GM18526 (cell line): ENCODE results near the gene RYR2.

Experiments used
- POLR2A ChIP-seq: IDR thresholded peaks from 3 replicates; pipeline ENCODE4 v1.6.1; 2011; ENCODE audit not compliant: insufficient read length; ENCODE audit errors: extremely low read depth

The RYR2 gene

GRCh38 chr1:237583756-237584155, 541.8 kb downstream of the RYR2 start:
- TF ChIP-seq POLR2A = no peak

DNA sequence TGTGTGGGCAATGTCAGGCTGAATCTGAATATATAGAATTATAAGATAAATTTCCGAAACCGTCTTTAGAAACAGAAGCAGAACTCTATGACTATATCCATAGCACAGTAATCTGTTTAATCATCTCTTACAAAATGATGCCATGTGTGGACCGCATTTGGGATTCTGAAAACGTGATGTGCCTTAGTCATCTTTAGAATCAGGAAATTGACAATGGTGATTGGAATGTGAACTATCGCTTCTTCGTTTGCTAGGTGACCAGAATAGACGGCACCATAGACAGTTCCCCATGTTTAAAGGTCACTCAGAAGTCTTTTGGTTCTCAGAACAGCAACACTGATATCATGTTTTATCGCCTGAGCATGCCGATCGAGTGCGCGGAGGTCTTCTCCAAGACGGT, 548.4 kb downstream of the RYR2 start:
- no peak for TF ChIP-seq POLR2A

GRCh38 chr1:237591353-237591752, 549.4 kb downstream of the RYR2 start:
- no peak for TF ChIP-seq POLR2A

DNA sequence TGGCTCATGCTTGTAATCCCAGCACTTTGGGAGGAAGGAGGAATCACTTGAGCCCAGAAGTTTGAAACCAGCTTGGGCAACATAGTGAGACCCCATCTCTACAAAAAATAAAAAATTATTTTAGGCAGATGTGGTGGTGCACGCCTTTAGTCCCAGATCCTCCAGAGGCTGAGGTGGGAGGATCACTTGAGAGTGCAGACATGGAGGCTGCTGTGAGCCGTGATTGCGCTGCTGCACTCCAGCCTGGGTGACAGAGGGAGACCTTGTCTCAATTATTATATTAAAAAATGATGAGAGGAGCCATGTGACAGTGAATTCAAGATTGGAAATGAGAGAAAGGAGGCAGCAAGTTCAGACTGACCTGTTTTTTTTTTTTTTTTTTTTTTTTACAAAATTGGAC, 566.4 kb downstream of the RYR2 start:
- no peak for TF ChIP-seq POLR2A

- no peak for TF ChIP-seq POLR2A
Measured at GRCh38 chr1:237610157-237610556, 568.2 kb downstream of the RYR2 start.

DNA sequence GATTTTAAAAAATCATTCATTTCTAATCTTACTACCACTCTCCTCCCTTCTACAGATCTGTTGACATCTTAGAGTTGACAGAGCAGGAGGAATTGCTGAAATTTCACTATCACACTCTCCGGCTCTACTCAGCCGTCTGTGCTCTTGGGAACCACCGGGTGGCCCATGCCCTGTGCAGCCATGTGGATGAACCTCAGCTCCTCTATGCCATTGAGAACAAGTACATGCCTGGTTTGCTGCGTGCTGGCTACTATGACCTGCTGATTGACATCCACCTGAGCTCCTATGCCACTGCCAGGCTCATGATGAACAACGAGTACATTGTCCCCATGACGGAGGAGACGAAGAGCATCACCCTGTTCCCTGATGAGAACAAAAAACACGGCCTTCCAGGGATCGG, 572.0 kb downstream of the RYR2 start:
- TF ChIP-seq POLR2A = no peak

DNA sequence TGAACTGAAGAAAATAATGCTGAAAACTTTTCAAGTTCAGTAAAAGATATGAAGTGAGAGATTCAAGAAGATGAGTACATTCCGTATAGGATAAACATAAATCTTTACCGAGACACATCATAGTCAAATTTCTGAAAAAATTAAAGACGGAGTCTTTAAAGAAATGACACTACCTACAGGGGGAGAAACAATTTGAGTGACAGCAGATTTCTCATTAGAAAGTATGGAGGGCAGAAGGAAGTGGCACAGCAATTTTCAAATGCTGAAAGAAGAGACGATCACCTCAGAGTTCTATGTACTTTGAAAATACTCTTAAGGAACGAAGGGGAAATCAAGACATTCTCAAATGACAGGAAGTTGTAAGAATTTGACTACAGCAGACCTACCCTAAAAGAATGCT, 577.6 kb downstream of the RYR2 start:
- TF ChIP-seq POLR2A = no peak

DNA sequence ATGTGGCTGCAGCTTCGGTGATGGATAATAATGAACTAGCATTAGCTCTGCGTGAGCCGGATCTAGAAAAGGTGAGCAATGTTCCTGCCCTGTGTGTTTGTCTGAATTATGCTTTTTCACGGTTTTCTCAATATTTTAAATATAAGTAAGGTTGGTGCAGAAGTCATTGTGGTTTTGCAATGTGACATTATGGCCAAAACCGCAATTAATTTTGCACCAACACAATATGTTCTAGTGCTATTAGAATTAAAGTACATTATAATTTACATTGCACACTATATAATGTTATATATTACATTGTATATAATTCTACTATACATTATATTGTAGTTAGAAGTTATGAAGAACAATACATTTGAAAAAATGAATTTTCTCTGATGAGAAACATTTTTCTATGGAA, 592.9 kb downstream of the RYR2 start:
- TF ChIP-seq POLR2A = no peak

- TF ChIP-seq POLR2A = no peak
Measured at GRCh38 chr1:237638555-237638954, 596.6 kb downstream of the RYR2 start.

DNA sequence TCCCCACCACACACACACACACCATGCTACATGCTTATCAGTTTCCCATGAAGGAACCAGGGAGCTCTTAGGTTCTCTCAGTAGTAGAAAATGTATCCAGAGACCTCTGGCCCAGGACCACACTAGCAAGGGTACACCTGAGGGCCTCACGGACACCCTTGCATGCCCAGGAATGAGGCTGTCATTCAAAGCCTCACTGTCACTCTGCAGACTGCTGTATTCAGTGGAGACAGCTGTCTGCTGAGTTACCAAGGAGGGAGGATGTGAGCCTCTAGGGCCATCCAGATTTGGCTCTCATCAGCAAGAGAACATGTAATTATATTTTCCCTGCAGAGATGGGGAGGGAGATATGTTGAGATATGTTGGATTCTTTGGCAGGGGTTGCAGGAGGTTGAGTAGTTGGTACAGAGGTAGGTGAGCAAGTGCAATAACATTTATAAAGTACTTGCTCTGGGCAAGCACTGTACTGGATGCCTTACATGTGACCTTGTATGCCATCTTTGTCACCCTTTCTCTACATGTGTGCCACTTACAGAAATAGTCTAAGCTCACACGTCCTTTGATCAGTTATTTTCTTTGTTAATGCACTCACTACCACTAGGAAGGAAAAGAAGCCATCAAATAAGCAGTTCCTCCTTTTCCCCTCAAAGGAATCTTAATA, 598.2 kb downstream of the RYR2 start:
- TF ChIP-seq POLR2A = no peak

- TF ChIP-seq POLR2A = no peak
Measured at GRCh38 chr1:237640966-237641365, 599.0 kb downstream of the RYR2 start.

DNA sequence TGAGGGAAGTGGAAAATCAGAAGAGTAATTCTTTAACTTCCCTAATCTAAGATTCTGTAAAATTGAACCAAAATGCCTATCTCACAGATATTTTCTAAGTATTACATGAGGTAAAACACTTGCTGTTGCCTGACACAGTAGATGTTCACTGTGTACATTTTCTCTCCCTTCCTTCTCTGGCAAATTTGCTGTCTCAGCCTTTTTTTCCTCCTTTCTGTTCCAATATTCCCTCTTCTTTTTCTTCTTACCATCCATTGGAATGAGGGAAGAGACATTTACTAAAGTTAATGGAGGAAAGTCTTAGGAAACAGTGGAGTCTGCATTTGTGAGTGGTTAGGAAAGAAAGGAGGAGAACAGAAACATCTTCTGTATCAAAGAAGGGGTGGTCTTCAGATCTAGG, 608.8 kb downstream of the RYR2 start:
- no peak for TF ChIP-seq POLR2A

DNA sequence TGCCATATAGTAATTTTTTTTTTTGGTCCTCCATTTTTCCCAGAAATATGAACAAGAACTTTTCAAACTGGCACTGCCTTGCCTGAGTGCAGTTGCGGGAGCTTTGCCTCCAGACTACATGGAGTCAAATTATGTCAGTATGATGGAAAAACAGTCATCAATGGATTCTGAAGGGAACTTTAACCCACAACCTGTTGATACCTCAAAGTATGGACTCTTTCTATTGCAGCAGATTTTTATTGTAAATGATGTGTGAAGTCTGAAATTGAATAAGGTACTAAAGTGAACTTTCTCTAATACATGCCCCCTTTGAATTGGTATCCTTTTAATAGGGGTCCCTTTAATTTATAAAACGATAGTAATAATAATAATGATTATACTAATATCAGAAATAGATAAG, 613.8 kb downstream of the RYR2 start:
- no peak for TF ChIP-seq POLR2A

- TF ChIP-seq POLR2A = no peak
Measured at GRCh38 chr1:237664348-237664747, 622.4 kb downstream of the RYR2 start.

DNA sequence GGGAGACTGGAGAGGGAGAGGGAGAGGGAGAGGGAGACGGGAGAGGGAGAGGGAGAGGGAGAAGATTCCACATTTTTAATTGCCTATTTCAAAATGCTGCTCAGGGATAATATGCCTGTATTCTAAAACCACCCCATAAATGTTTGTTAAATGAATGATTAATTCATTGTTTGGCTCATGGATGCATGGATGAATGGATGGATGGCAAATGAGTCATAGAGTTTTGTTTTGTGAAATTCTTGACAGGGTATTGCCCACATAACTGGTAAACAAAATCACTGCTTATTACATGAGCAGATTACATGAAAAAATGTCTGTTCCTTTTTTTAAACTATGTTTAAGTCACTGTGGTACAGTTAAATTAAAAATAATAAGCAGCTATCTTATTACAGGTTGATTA, 628.3 kb downstream of the RYR2 start:
- no peak for TF ChIP-seq POLR2A

GRCh38 chr1:237671262-237671661, 629.3 kb downstream of the RYR2 start:
- no peak for TF ChIP-seq POLR2A

GRCh38 chr1:237671935-237672334, 630.0 kb downstream of the RYR2 start:
- no peak for TF ChIP-seq POLR2A

- TF ChIP-seq POLR2A = no peak
Measured at GRCh38 chr1:237672748-237673147, 630.8 kb downstream of the RYR2 start.

DNA sequence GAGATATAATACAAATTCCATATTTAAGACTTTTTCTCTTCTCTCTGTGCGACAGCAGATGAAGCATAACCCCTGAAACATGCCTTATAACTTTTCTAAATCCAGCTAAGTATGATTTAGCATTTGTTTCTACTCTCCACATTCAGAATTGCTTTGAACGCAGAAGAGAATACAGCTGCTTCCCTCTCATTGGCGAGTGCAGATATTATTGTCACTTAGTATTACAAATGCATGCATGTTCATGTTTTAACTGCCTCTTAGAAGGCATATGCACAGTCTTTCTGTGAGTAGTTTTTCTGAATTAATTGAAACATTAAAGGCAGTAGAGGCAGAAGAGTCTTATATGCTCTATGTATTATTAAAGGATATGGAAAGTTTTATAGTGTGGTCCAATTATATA, 631.6 kb downstream of the RYR2 start:
- no peak for TF ChIP-seq POLR2A
